Osteoblast (primary cell): ENCODE results near the gene NSA2. TPM values are rescaled to one million over a fixed set of nuclear protein-coding genes. Genes with fewer than 3 reads are reported as not detected.

Source experiments
- DNase-seq: peaks from one replicate; pipeline ENCODE4 v3.0.0; 2011; ENCODE audit warnings: low spot score, mixed read lengths; ENCODE audit not compliant: insufficient read length; ENCODE audit errors: missing footprints
- H2AFZ ChIP-seq: 2 replicates; pipeline ENCODE4 v1.6.0; 2011; ENCODE audit warnings: mild to moderate bottlenecking, low read length
- H3K27ac ChIP-seq: 2 replicates; pipeline ENCODE4 v1.5.1; 2011; ENCODE audit warnings: mild to moderate bottlenecking, low read depth, low read length, moderate library complexity
- H3K27me3 ChIP-seq: 2 replicates; pipeline ENCODE4 v1.6.0; 2012; ENCODE audit warnings: mild to moderate bottlenecking, control low read depth, inconsistent platforms, low read length, moderate library complexity; ENCODE audit not compliant: insufficient read depth
- H3K36me3 ChIP-seq: 2 replicates; pipeline ENCODE4 v1.5.1; 2011; ENCODE audit warnings: mild to moderate bottlenecking, low read length, control low read depth, moderate library complexity; ENCODE audit not compliant: insufficient read depth
- H3K4me1 ChIP-seq: 2 replicates; pipeline ENCODE4 v1.5.1; 2011; ENCODE audit warnings: mild to moderate bottlenecking, low read length, control low read depth, moderate library complexity; ENCODE audit not compliant: insufficient read depth
- H3K4me2 ChIP-seq: 2 replicates; pipeline ENCODE4 v1.6.0; 2011; ENCODE audit warnings: mild to moderate bottlenecking, low read length; ENCODE audit not compliant: insufficient read depth
- H3K4me3 ChIP-seq: fragments of 200-600 bp; sonication (generic); 3 replicates; pipeline ENCODE4 v1.5.1; 2012; ENCODE audit warnings: mild to moderate bottlenecking, low read length, inconsistent platforms; ENCODE audit not compliant: insufficient read depth
- H3K79me2 ChIP-seq: 2 replicates; pipeline ENCODE4 v1.6.0; 2012; ENCODE audit warnings: mild to moderate bottlenecking, low read length, control low read depth, inconsistent platforms; ENCODE audit not compliant: insufficient read depth
- H3K9me3 ChIP-seq: 2 replicates; pipeline ENCODE4 v1.5.1; 2011; ENCODE audit warnings: low read depth, low read length, control low read depth
- H4K20me1 ChIP-seq: 2 replicates; pipeline ENCODE4 v1.6.0; 2012; ENCODE audit warnings: mild to moderate bottlenecking, low read length, control low read depth; ENCODE audit not compliant: insufficient read depth
- total RNA-seq: library from RNA; depleted of rRNA; stranded (reverse); fragments of >200 nt; gene quantifications from 2 replicates; pipeline ENCODE4 v1.2.3, GENCODE V29; 2012
- TF ChIP-seq, protein P1 (sequence below): IDR thresholded peaks from 2 replicates; pipeline ENCODE4 v1.5.1; 2011; ENCODE audit warnings: mild to moderate bottlenecking, low read depth, low read length, moderate library complexity; ENCODE audit errors: extremely low read depth

The NSA2 gene
- total RNA-seq, 1 donor, result 75.6 TPM

DNA sequence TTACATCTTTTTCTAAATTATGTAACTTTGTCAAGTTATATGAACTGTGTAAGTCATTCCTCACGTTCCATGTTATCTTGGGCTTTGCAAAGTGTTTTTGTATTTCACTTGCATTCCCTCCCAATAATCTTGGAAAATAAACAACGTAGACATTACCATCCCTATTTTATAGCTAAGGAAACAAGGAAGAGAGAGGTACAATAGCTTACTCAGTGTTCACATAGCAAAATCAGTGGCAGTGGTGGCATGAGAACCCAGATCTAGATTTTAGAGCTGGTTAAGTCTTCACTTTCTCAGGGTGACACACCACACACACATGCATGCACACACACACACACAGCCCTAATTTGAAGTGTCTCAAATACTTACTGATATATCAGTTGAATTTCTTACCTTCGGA, 34.1 kb downstream of the NSA2 start:
- Histone ChIP-seq H3K27me3 (no peaks in the 10 kb centered on the region), H2AFZ (no peak overlapping the region), H3K79me2 (no peaks in the 10 kb centered on the region), H3K36me3 (no peaks in the 10 kb centered on the region), H4K20me1 (no peaks in the 10 kb centered on the region), H3K4me2 (no peak overlapping the region), H3K9me3 (no peaks in the 10 kb centered on the region), H3K4me3 (no peak overlapping the region), H3K4me1 (no peaks in the 10 kb centered on the region), H3K27ac (no peak overlapping the region)
- TF ChIP-seq, protein P1, sequence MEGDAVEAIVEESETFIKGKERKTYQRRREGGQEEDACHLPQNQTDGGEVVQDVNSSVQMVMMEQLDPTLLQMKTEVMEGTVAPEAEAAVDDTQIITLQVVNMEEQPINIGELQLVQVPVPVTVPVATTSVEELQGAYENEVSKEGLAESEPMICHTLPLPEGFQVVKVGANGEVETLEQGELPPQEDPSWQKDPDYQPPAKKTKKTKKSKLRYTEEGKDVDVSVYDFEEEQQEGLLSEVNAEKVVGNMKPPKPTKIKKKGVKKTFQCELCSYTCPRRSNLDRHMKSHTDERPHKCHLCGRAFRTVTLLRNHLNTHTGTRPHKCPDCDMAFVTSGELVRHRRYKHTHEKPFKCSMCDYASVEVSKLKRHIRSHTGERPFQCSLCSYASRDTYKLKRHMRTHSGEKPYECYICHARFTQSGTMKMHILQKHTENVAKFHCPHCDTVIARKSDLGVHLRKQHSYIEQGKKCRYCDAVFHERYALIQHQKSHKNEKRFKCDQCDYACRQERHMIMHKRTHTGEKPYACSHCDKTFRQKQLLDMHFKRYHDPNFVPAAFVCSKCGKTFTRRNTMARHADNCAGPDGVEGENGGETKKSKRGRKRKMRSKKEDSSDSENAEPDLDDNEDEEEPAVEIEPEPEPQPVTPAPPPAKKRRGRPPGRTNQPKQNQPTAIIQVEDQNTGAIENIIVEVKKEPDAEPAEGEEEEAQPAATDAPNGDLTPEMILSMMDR, result no peak
- no peak for DNase-seq

DNA sequence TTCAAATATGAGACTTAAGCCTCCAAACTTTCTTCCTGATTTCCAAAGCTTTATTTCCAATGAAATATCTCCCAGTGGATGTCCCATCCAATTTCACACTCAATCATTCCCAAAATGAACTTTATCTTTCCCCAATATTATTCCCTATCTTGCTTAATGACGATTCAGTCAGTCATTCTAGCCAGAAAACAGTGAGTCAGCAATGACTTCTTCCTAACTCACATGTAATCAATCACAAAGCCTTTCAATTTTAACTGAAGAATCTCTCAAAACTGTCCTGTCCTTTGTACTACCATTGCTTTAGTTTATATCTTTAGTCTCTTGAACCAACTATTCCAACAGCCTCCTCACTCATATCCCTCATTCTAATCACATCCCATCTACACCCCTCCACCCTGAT, 34.9 kb downstream of the NSA2 start:
- Histone ChIP-seq H3K27ac (no peak overlapping the region), H3K79me2 (no peaks in the 10 kb centered on the region), H3K9me3 (no peaks in the 10 kb centered on the region), H4K20me1 (no peaks in the 10 kb centered on the region), H3K4me1 (no peaks in the 10 kb centered on the region), H3K27me3 (no peaks in the 10 kb centered on the region), H3K4me2 (no peak overlapping the region), H3K4me3 (no peak overlapping the region), H3K36me3 (no peaks in the 10 kb centered on the region), H2AFZ (no peak overlapping the region)
- DNase-seq, result no peak
- TF ChIP-seq, protein P1, result no peak

DNA sequence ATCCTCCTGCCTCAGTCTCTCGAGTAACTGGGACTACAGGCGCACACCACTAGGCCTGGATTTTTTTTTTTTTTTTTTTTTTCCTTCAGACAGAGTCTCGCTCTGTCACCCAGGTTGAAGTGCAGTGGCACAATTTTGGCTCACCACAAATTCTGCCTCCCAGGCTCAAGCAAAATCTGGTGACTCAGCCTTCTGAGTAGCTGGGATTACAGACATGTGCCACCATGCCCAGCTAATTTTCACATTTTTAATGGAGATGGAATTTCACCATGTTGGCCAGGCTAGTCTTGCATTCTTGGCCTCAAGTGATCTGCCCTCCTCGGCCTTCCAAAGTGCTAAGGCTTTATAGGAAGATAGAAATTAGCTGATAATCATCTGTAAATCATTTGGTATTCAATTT, 43.9 kb downstream of the NSA2 start:
- peaks cover under 1% of the 10 kb centered on the region for H3K27me3 ChIP-seq
- H3K27ac ChIP-seq, result no peak overlapping the region
- H3K36me3 ChIP-seq, result no peaks in the 10 kb centered on the region
- no peak overlapping the region for H2AFZ ChIP-seq
- no peaks in the 10 kb centered on the region for H3K9me3 ChIP-seq
- H3K4me3 ChIP-seq, result no peak overlapping the region
- H4K20me1 ChIP-seq, result no peaks in the 10 kb centered on the region
- no peak for DNase-seq
- no peaks in the 10 kb centered on the region for H3K79me2 ChIP-seq
- no peaks in the 10 kb centered on the region for H3K4me1 ChIP-seq
- H3K4me2 ChIP-seq, result no peak overlapping the region
- TF ChIP-seq, protein P1, result no peak

DNA sequence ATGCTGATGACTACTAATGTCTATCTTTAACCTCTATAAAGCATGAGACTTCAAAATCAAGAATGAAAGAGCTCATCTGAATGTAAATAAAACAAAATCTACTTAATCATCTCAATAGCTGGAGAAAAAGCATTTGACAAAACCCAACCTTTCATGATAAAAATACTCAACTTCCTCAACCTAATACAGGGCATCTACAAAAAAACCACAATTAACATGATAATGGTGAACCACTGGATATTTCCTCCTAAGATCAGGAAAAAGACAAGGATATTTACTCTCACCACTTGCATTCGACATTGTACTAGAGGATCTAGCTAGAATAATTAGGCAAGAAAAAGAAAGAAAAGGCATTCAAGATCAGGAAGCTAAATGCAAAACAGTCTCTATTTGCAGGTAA, 49.8 kb downstream of the NSA2 start:
- Histone ChIP-seq H3K27ac (no peak overlapping the region), H3K79me2 (no peaks in the 10 kb centered on the region), H3K27me3 (peaks cover 5% of the 10 kb centered on the region), H3K9me3 (no peaks in the 10 kb centered on the region), H2AFZ (no peak overlapping the region), H4K20me1 (no peaks in the 10 kb centered on the region), H3K36me3 (no peaks in the 10 kb centered on the region), H3K4me1 (no peaks in the 10 kb centered on the region), H3K4me2 (no peak overlapping the region), H3K4me3 (no peak overlapping the region)
- TF ChIP-seq, protein P1, result no peak
- DNase-seq, result no peak
